Measurements from ENCODE around the gene UBIAD1. TPM values are rescaled to one million over a fixed set of nuclear protein-coding genes. Genes with fewer than 3 reads are reported as not detected.
"Not testable (repeated sequence)": the region's sequence is repeated elsewhere in the genome, so short reads cannot be mapped to it uniquely, and the experiment has no call there.

UBIAD1 gene
- total RNA-seq, 1 experiment from 2014 or later = 7.6 TPM

GRCh38 chr1:11279630-11280029 is 6.6 kb downstream of the UBIAD1 start:
- DNase-seq (ENCODE audit: low spot score) = no peak

- no peak for DNase-seq (ENCODE audit: low spot score)
Measured at GRCh38 chr1:11280719-11281376, 7.8 kb downstream of the UBIAD1 start.

DNA sequence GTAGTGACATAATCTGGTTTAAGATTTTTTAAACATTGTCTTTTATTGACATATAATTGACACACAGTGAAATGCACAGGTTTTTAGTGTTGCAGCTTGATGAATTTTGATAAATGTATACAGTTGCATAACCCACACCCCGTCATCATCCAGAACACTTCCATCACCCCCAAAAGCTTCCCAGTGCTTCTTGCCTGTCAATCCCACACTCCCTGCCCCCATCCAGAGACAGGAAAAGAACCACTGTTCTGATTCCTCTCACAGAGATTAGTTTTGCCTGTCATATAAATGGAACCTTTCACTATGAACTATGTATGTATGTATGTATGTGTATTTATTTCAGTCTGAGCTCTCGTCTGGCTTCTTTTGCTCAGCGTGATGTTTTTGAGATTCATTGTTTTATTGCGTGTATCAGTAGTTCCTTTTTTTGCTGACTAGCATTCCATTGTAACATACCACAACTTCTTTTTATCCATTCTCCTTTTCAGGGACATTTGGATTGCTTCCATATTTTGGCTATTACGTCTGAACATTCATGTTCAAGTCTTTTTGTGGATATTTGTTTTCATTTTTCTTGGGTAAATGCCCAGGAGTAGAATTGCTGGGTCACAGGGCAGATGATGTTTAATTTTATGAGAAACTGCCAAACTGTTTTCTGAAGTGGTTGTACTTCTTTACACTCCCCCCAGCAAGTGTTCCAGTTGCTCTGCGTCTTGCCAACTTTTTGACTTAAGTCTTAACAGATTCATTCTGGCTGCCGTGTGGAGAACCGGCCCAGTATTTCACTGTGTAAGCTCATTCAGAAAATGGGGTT is 8.7 kb downstream of the UBIAD1 start:
- no peak for DNase-seq (ENCODE audit: low spot score)

GRCh38 chr1:11283151-11283550 is 10.2 kb downstream of the UBIAD1 start:
- DNase-seq (ENCODE audit: low spot score) = no peak

DNA sequence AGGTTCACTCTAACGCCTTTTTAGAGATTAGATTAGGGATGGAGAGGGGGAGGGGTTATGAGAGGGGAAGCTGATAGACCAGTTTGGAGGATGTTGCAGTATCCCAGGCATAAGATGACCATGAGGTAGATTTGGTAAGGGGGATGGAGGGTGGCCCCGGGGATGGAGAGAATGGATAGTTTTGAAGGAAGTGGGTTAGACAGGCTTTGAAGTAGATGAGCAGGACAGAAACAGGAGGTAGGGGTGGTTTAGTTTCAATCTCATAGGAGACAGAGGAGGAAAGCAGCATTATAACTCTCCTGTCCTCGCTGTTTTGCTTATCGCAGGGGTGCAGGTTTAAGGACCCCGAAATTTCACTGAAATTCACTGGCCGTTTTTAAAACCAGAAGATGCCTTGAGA is 11.8 kb downstream of the UBIAD1 start:
- no peak for DNase-seq (ENCODE audit: low spot score)

GRCh38 chr1:11285883-11286734 is 13.1 kb downstream of the UBIAD1 start:
- DNase-seq (ENCODE audit: low spot score) = no peak

DNA sequence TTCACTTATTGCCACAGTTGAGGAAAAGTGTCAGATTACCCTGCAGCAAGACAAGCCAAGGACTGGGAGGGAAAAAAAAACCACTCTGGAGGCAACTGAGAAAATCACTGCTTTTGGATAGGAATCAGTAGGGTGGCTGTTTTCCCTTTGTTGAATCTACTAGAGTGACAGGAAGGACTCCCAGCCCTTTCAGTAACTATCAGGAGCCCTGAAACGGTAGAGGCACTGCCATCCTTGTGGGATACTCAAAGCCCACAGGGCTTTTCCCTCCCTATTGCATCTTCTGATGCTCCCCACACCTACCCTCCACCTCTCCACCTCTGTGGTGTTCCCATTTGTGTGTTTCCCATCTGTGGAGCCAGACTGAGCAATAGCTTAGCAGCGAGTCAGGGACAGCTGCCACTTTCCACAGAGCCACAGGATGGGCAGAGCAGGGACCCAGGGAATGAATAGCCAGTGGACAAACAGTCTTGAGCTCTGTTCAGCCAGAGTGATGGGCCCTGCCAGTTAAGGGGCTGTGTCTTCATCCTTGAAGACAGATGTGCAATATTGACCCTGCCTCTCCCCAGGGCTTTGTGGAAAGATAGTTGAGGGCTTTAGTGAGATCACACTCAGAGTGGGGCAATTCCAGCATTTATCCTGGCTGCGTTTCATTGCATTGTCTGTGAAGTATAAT is 13.9 kb downstream of the UBIAD1 start:
- DNase-seq (ENCODE audit: low spot score) = no peak

DNA sequence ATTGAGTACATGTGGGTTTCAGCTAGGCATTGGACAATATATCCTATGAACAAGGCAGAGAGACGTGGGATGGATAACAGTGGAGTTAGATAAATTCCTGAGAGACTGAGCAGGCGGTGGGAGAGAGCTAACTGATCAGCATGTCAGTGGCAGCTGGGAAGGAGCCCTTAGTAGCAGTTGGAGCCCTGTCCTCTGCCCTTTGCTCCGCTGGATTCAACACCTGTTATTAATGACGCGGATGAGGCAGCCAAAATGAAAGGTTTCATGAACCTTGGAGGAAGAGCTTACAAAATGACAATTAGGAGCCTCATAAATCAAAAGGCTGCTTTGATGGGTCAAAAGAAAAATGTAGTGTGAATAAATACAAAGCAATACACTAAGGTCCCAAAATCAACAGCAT is 16.1 kb downstream of the UBIAD1 start:
- no peak for DNase-seq (ENCODE audit: low spot score)

GRCh38 chr1:11291049-11291448 is 18.1 kb downstream of the UBIAD1 start:
- DNase-seq (ENCODE audit: low spot score) = no peak

DNA sequence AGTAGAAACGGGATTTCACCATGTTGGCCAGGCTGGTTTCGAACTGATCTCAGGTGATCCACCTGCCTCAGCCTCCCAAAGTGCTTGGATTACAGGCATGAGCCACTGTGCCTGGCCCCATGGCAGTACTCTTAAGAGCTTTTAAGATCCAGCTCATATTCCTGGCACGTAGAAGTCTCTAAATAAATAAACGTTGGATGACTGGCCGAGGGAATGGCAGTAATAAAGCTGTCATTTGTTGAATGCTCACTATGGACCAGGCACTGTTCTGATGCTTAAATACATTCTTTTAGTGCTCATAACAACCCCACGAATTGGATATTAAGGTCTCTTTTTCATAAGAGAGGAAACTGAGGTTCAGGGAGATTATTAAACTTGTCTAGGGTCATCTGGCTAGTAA is 20.9 kb downstream of the UBIAD1 start:
- DNase-seq (ENCODE audit: low spot score) = no peak

- no peak for DNase-seq (ENCODE audit: low spot score)
Measured at GRCh38 chr1:11294951-11295350, 22.0 kb downstream of the UBIAD1 start.

- DNase-seq (ENCODE audit: low spot score) = no peak
Measured at GRCh38 chr1:11295905-11296304, 22.9 kb downstream of the UBIAD1 start.

- not testable (repeated sequence) for DNase-seq (ENCODE audit: low spot score)
Measured at GRCh38 chr1:11297774-11298173, 24.8 kb downstream of the UBIAD1 start.

- DNase-seq (ENCODE audit: low spot score) = no peak
Measured at GRCh38 chr1:11298390-11299224, 25.6 kb downstream of the UBIAD1 start.

- DNase-seq (ENCODE audit: low spot score) = no peak
Measured at GRCh38 chr1:11299225-11299574, 26.2 kb downstream of the UBIAD1 start.

DNA sequence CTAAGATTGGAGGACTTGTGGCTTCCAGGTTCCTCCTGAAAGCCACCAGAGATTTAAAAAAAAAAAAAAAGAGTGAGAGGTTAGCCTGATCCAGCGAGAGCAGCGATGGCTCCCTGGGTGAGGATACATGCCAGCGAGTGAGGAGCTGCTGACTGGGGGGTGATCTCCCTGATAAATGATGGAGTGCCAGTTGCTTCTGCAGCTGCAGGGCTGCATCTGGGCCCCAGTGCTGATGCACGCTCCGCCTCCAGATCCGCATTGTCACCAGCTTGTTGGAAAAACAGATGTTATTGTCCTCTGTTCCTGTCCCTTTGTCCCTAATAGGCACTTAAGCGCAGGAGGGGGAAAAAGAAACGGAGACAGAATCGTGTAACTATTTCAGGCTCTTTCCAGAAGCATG is 28.6 kb downstream of the UBIAD1 start:
- no peak for DNase-seq (ENCODE audit: low spot score)

DNA sequence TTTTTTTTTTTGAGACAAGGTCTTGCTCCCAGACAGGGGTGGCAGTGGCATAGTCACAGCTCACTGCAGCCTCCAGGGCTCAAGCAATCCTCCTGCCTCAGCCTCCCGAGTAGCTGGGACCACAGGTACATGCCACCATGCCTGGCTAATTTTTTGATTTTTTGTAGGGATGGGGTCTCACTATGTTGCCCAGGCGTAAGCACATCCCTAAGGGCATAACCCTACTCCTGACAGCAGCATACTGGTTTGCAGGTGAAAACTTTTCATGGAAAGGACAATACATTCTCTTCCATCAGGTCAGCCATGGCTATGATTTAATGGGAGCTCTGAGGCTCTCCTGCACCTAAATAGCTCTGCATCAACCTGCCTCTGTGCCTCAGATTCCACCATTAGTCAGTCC is 29.4 kb downstream of the UBIAD1 start:
- DNase-seq (ENCODE audit: low spot score) = no peak

- not testable (repeated sequence) for DNase-seq (ENCODE audit: low spot score)
Measured at GRCh38 chr1:11305516-11305915, 32.5 kb downstream of the UBIAD1 start.

DNA sequence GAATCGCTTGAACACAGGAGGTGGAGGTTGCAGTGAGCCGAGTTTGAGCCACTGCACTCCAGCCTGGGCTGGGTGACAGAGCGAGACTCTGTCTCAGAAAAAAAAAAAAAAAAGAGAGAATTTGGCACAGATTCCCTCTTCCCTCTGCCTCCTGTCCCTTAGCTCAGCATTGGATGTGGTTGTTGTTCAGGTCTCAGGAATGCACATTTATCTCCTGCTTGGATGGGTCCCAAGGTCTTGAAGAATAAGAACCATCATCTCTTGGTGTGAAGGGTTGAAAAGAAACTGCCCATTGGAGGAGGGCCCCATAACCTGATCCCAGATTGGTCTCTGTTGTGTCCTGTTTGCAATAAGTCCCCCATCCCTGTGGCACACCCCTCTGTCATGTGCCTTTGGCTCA is 34.9 kb downstream of the UBIAD1 start:
- peak; percentile 68 for DNase-seq (ENCODE audit: low spot score)

DNA sequence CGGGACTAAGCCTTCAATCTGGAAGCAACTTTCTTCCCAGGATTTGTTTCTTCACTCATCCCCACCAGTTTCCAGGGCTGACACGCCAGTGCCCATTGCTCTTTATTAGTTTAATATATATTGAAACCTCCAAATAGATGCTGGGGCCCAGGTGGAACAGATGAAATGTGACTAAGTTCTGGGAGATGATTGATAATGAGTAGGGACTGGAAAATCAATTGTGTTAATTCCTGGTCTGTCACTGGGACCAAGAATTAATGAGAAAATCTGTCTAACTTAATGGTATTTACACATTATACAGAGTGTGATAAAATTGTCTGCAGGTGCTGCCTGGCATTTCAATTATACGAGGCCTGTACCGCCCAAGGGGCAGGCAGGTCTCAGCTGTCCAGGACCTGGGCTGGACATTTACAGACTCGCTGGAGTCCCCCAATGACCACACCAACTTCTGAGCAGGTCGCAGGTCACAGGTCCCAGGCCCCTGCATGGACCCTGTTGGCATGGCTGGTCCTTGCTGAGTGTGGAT is 35.8 kb downstream of the UBIAD1 start:
- no peak for DNase-seq (ENCODE audit: low spot score)

DNA sequence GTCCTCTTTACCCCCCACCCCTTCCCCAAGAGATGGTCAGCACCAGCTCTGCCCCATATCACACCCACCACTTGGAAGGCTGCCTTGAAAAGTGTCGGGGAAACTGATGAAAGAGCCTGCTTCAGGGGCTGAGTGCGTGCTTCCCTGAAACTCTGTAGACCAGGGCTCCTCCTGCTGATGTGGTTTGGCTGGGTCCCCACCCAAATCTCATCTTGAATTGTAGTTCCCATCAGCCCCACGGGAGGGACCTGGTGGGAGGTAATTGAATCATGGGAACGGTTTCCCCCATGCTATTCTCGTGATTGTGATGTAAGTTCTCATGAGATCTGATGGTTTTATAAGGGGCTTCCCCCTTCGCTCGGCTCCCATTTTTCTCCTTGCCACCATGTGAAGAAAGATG is 36.4 kb downstream of the UBIAD1 start:
- no peak for DNase-seq (ENCODE audit: low spot score)
